NB4 (cell line): ENCODE data around the gene APAF1.

Source experiments
- CTCF ChIP-seq: IDR thresholded peaks from one replicate; pipeline ENCODE4 v1.5.1; 2012; ENCODE audit warnings: low read depth, low read length
- MAX ChIP-seq: IDR thresholded peaks from 2 replicates; pipeline ENCODE4 v1.6.1; 2011; ENCODE audit warnings: low read depth, low read length
- POLR2A ChIP-seq: IDR thresholded peaks from 2 replicates; pipeline ENCODE4 v1.6.1; 2011; ENCODE audit warnings: mild to moderate bottlenecking; ENCODE audit not compliant: insufficient read length; ENCODE audit errors: extremely low read depth

- TF ChIP-seq CTCF (no peak), MAX (no peak), POLR2A (no peak)
Measured at GRCh38 chr12:98752726-98753125, 107.6 kb downstream of the APAF1 start.
